TTC549 (cell line): Measurements from ENCODE around the gene DCK.
"Not testable (repeated sequence)": the region's sequence is repeated elsewhere in the genome, so short reads cannot be mapped to it uniquely, and the experiment has no call there.

Source experiments
- FAIRE-seq: peaks from 2 replicates; lab custom pipeline; 2012; peaks lifted over from hg19 to GRCh38; lab: Jason Lieb, UNC

DCK gene

DNA sequence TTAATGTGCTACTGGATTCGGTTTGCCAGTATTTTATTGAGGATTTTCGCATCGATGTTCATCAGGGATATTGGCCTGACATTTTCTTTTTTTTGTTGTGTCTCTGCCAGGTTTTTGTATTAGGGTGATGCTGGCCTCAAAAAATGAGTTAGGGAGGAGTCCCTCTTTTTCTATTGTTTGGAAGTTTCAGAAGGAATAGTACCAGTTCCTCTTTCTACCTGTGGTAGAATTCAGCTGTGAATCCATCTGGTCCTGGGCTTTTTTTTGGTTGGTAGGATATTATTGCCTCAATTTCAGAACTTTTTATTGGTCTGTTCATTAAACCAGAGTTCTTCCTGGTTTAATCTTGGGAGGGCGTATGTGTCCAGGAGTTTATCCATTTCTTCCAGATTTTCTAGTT is 7.9 kb downstream of the DCK start:
- not testable (repeated sequence) for FAIRE-seq

DNA sequence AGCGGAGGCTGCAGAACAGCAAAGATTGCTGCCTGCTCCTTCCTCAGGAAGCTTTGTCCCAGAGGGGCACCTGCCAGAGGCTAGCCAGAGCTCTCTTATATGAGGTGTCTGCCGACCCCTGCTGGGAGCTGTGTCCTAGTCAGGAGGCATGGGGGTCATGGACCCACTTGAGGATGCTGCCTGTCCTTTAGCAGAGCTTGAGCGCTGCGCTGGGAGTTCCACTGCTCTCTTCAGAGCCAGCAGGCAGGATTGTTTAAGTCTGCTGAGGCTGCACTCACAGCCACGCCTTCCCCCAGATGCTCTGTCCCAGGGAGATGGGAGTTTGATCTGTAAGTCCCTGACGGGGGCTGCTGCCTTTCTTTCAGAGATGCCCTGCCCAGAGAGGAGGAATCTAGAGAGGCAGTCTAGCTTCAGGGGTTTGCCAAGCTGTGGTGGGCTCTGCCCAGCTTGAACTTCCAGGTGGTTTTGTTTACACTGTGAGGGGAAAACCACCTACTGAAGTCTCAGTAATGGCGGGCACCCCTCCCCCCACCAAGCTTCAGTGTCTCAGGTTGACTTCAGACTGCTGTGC is 10.9 kb downstream of the DCK start:
- FAIRE-seq, result no peak

DNA sequence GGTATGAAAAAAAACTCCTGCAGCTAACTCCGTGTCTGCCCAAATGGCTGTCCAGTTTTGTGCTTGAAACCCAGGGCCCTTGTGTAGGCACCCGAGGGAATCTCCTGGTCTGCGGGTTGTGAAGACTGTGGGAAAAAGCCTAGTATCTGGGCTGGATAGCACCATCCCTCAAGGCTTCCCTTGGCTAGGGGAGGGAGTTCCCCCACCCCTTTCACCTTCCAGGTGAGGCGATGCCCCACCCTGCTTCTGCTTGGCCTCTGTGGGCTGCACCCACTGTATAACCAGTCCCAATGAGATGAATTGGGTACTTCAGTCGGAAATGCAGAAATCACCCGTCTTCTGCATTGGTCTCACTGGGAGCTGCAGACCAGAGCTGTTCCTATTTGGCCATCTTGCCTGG is 11.6 kb downstream of the DCK start:
- FAIRE-seq, result not testable (repeated sequence)

DNA sequence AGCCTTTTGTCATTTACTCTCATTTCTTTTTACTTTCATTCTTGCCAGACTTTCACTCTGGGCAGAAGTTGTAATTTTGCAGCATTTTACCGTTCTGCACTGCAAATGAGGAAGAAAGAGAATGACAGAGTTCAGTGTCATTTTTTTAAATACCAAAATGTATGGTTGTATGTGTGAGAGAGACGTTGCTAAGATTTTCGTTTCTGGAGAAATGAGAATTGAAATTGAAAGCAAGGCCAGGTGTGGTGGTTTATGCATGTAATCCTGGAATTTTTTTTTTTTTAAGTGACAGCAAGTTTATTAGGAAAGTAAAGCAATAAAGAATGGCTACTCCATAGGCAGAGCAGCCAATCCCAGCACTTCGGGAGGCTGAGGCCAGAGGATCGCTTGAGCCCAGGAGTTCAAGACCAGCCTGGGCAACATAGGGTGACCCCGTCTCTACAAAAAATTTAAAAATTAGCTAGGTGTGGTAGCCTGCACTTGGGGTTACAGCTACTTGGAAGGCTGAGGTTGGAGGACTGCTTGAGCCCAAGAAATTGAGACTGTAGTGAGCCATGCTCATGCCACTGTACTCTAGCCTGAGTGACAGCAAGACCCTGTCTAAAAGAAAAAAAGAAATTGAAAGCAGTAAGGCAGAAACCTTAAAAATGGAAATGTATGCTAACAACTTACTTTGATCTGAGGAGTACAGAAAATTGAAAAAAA is 12.9 kb downstream of the DCK start:
- no peak for FAIRE-seq

DNA sequence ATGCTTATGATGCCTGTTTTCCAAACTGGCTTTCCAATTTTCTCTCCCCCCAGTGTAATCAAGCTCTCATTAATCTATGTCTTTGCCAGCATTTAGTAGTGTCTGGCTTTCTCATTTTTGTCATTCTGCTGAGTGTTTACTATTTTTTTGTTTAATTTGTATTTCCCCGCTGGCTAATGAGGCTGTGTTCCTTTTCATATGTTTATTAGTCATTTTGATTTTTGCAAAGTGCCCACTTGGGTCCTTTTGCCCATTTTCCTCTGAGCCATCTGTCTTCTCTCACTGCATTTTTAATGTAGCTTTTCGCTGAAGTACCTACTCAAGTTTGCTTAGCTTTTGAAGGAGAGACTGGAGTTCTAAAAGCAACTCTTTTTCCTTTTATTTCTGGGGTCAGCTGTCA is 14.7 kb downstream of the DCK start:
- no peak for FAIRE-seq

DNA sequence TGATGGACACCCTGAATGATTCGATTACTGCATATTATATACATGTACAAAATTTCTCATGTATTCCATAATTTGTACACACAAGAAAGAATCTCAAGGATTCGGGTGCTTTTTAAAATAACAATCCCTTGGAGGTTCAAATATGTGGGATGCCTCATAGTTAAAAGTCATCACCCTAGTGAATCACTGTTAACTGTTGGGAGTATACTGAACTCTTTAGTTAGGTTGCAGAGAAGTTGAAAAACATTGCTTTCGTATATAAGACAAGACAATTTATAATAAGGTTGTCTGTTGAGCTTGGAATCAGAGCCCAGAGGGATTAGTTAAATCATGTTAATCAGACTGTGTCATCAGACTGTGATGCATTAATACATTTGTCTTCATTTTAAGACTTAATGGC is 15.6 kb downstream of the DCK start:
- no peak for FAIRE-seq

DNA sequence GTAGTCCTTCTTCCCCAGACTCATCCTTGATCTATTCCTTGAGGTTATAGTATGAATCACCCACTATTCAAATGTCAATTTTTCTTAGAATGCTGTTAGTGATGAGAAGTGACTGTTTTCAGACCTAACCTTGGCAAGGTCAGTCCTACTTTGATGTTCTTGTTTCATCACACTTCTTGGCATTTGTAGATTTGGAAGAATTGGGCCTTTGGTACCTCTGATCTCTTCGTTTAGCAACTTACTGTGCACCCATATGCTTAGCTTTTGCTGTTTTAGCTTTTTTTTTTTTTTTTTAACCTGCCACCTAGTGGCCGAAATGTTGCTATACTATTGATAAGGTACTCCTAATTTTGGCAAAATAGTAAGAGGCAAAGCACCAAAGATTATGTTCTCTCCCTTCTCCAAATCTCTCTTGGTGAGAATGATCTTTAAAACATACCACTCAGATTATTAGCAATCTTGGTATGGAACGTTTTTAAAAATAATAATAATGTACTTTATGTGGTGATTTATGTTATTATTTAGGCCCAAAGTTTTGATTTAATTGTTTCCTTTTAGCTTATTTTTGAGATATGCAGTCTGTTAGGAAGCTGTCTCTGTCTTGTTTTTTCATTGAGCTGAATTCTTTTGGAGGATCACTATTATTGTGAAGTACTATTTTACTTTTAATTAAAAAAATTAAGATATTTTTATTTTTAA is 16.6 kb downstream of the DCK start:
- no peak for FAIRE-seq

DNA sequence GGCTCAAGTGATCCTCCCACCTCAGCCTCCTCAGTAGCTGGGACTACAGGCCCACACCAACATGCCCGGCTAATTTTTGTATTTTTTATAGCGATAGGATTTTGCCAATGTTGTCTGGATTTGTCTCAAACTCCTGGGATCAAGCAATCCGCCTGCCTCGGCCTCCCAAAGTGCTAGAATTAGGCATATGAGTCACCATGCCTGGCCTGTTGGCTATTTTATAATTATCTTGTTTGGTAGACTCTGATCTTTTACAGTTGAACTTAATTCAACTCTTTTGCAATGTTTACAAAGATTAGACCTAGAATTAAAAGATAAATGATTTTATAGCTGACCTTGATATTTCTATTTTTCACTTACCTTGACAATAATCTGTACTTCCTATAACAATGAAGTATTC is 18.0 kb downstream of the DCK start:
- no peak for FAIRE-seq

DNA sequence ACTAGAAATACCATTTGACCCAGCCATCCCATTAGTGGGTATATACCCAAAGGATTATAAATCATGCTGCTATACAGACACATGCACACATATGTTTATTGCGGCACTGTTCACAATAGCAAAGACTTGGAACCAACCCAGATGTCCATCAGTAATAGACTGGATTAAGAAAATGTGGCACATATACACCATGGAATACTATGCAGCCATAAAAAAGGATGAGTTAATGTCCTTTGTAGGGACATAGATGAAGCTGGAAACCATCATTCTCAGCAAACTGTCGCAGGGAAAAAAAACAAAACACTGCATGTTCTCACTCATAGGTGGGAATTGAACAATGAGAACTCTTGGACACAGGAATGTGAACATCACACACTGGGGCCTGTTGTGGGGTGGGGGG is 23.9 kb downstream of the DCK start:
- not testable (repeated sequence) for FAIRE-seq

DNA sequence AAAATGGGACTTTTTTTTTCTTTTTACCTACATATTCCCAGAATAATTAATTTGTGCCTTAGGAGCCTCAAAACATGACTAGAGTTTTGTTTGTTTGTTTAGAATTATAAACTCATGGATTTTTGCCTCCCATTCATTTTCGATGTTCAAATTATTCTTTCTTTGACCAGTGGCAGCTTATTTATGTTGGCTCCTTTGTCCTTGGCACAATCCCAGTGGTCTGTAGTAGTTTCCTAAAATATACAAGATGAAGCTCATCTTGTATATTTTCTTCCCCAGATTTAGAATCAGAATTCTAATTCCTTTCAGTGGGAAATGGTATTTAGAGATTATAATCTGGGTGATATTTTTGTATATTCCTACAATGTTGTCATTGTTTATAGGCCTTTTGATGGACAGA is 27.2 kb downstream of the DCK start:
- no peak for FAIRE-seq

DNA sequence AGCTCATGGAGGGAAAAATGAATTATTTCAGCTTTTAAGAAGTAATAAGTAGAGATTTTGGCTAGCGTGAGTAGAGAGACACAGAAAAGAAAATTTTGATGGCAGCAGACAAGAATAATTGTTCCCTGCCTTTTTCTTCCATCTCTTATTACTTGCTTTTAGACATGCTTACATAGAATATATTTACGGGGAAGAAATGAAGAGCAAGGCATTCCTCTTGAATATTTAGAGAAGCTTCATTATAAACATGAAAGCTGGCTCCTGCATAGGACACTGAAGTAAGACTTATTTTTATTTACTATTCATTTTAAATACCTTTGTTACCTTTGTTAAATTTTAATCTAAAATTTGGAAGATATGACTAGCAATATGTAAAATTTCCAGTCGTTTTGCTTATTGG is 32.2 kb downstream of the DCK start:
- FAIRE-seq, result no peak

DNA sequence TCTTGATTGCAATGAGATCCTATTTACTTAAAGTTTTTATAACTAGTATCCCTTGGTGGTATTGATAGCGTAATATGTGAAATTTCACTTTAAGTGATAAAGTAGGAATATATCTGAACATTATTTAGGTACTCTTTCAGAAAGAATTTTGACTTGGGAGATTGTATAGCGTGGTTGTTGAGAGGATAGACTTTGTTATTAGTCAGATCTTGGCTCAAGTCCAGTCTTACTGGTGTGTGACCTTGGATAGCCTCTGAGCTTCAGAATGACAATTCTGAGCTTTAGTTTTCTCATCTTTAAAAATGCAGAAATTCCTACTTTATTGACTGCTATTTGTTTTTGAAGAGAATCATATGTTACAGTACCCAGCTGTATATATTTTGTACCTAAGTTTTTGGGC is 32.6 kb downstream of the DCK start:
- FAIRE-seq, result no peak

DNA sequence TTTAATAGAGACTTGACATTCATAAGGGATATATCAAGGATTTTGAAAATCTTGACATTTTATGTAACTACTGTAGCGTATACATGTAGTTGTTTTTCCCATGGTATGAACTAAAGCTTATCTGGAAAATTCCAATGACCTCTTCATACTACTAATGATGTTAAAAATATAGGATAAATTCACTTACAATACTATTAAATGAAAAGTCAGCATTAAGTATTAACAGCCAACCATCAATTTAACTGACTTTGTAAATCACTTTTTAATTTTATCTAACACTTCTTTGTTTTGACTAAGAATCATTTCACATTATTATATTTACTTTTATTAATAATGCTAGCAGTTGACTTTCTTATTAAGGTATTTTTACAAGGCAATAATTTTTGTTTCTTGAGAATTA is 34.2 kb downstream of the DCK start:
- no peak for FAIRE-seq

DNA sequence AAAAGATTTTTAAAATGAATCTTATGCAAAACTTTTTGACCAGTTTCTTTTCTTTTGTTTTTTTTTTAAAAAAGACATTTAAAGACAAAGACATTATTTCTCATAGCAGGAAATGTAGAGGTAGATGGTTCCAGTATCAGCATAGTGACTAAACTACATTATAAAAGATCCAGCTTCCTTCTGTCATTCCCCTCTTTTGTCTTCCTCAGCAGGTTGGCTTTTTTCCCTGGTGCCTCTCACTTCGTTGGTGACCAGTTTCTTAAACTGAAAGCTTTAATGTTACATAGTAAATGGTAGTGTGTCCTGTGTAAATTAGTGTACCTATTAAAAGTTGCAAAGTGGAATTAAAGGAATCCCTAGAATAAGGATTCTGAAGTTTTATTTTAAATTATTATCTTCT is 36.1 kb downstream of the DCK start:
- FAIRE-seq, result no peak

DNA sequence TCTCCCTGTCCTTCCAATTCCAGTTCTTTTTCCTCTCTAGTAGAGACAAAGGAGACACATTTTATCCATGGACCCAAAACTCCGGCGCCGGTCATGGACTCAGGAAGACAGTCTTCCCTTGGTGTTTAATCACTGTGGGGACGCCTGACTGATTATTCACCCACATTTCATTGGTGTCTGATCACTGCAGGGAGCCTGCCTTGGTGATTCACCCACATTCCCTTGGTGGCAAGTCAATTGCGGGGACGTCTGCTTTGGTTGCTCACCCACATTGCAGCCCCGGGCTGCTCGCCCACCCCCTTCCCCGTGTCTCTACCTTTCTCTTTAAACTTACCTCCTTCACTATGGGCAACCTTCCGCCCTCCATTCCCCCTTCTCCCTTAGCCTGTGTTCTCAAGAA is 38.7 kb downstream of the DCK start:
- not testable (repeated sequence) for FAIRE-seq

DNA sequence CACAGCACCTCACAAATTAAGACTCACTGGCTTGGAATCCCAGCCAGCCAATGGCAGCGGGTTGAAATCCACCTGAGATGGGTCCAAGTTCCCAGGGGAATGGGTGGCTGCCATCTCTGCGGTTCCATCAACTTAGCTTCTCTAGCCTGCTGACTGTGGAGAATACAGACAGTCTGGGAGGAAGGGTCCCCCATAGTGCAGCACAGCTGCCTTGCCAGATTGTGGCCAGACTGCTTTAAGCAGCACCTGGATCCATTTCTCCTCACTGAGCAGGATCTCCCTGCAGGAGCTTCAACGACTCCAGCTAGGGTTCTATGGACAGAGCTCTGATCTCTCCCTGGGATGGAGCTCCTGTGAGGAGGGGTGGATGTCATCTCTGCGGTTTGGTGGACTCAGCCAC is 51.8 kb downstream of the DCK start:
- no peak for FAIRE-seq

DNA sequence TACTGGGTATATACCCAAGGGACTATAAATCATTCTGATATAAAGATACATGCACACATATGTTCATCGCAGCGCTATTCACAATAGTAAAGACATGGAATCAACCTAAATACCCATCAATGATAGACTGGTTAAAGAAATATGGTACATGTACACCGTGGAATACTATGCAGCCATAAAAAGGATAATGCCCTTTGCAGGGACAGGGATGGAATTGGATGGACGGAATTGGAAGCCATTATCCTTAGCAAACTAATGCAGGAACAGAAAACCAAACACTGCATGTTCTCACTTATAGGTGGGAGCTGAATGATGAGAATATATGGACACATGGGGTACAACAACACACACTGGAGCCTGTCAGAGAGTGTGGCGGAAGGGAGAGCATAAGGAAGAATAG is 55.9 kb downstream of the DCK start:
- no peak for FAIRE-seq

DNA sequence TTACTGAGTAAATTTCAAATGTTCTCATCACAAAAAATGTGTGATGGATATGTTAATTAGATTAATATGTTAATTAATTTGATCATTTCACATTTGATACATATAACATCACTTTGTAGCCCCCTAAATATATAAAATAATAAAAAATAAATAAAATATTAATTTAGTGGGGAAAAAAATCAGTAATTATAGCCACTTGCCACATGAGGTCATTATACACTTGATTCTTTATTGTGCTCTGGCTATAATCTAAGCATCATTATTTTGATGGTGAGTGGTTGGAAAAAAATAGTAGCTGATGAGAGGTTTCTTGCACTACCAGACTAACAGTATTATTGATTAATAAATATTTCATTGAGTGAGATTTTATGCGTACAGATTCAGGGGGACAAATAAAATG is 57.4 kb downstream of the DCK start:
- no peak for FAIRE-seq

DNA sequence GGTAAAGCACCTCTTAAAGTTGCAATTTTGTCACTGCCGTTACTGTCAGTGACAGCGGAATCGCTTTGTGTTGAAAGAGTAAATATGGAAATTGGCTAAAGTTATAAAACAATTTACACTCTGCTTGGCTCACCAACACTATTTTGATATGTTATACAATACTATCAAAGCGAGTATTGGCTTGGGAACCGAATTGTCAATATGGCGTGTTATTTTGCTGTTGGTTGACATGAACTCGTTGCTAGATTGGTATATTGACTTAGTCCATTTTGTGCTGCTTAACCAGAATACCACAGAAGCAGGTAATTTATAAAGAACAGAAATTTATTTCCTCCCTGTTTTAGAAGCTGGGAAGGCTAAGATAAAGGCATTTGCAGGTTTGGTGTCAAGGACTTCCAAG is 58.6 kb downstream of the DCK start:
- no peak for FAIRE-seq

DNA sequence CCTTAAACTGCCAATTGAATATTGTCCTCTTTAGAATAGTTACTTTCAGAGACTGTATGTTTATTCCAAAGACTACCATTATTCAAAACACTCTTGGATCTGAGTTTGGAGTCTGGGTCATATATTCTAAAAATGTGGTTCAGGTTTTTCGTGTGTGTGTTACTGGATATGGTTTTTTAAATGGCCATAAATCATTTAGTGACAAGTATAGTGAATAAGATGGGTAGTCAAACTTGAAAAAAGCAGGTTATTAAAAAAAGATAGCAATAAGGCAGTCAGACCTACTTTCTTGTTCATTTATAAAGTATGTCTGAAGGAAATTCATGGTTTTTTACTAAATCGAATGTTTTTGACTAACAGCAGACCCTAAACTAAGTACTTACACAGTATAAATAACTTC is 59.3 kb downstream of the DCK start:
- no peak for FAIRE-seq

DNA sequence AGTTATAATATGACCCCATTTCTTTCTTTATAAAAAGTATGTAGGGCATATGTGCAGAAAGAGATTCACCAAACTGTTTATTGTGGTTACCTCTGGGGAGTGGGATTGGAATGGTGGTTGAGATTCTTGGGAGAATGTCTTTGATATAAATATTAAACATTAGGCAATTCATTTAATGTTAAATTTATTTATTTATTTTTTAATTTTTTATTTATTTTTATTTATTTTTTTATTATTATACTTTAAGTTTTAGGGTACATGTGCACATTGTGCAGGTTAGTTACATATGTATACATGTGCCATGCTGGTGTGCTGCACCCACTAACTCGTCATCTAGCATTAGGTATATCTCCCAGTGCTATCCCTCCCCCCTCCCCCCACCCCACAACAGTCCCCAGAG is 60.2 kb downstream of the DCK start:
- FAIRE-seq, result not testable (repeated sequence)

DNA sequence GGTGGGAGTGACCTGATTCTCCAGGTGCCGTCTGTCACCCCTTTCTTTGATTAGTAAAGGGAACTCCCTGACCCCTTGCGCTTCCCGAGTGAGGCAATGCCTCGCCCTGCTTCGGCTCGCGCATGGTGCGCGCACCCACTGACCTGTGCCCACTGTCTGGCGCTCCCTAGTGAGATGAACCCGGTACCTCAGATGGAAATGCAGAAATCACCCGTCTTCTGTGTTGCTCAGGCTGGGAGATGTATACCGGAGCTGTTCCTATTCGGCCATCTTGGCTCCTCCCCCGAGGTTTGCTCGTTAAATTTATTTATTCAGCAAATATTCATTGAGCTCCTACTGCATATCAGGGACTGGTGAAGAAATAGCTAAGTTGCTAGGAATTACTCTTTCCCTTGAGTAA is 66.1 kb downstream of the DCK start:
- not testable (repeated sequence) for FAIRE-seq

DNA sequence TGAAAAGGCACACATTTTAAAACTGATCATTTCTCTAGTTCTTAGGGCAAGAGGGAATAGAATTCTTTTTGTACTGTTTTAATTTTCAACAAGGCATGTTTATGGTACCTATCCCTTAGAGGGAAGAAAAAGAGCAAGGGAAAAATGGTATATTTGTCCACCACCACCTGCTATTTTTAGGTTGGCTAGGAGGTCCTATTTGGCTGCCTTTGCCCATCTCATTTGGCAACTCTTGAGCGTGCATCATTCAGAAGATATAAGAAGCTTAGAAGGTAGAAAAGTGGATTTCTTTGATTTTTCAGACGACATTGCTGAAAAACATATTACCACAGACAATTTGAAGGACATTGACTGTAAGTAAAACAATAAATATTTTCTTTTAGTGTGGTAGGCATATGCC is 69.0 kb downstream of the DCK start:
- FAIRE-seq, result no peak

DNA sequence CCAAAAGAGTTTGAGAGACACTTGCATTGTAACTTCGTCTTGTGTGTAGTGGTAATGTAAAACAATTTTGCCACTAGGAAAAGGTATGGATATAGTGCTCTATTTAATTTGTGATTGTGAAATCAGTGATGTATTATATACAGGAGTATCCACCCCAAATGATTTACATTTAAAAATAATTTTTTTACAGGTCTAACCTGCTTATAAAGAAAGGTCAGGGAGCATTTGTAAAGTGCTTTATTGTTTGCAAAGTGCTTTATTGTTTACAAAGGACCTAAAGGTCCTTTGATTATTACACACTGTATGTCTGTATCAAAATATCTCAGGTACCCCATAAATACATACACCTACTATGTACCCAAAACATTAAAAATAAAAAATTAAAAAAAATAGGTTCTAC is 70.3 kb downstream of the DCK start:
- FAIRE-seq, result no peak
